UCSD-AML1 (cell line): ENCODE measurements around the gene ADAMTS9.

Experiments used
- DNase-seq: peaks from one replicate; lab custom pipeline; 2025; ENCODE audit not compliant: unreplicated experiment; lab: John Stamatoyannopoulos, UW

ADAMTS9 gene

GRCh38 chr3:64621726-64622395, 65.9 kb downstream of the ADAMTS9 start:
- DNase-seq: no peak

DNA sequence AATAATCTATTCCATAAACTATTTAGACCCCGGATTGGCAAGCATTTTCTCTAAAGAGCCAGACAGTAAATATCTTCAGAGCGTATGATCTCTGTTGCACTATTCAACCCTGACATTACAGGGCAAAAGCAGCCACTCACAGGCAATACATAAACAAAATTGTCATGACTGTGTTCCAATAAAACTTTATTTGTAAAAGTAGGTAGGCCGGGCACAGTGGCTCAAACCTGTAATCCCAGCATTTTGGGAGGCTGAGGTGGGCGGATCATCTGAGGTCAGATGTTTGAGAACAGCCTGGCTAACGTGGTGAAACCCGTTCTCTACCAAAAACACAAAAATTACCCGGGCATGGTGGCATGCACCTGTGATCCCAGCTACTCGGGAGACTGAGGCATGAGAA, 66.5 kb downstream of the ADAMTS9 start:
- no peak for DNase-seq

GRCh38 chr3:64620020-64620419, 67.8 kb downstream of the ADAMTS9 start:
- DNase-seq: no peak

GRCh38 chr3:64619216-64619615, 68.6 kb downstream of the ADAMTS9 start:
- no peak for DNase-seq

- DNase-seq: no peak
Observed at GRCh38 chr3:64617610-64618009, 70.2 kb downstream of the ADAMTS9 start.

DNA sequence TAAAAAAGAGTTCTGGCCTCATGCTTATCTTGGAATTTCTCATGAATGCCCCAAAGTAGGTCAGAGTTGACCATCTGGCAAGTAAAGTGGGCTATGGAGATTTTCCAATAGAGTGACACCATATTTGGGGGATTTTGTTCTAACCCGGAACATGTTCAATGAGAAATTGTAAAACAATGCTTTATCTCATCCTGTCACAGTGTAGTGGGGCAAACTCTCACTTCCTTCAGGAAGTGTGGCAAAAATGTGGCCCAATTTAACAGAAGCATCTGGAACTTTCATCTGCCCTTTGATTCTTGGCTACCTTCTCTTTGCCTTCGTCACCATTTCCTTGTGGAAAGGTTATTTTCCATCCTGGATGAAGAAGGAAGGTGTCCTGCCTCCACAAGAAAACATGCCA, 70.8 kb downstream of the ADAMTS9 start:
- DNase-seq: no peak

DNA sequence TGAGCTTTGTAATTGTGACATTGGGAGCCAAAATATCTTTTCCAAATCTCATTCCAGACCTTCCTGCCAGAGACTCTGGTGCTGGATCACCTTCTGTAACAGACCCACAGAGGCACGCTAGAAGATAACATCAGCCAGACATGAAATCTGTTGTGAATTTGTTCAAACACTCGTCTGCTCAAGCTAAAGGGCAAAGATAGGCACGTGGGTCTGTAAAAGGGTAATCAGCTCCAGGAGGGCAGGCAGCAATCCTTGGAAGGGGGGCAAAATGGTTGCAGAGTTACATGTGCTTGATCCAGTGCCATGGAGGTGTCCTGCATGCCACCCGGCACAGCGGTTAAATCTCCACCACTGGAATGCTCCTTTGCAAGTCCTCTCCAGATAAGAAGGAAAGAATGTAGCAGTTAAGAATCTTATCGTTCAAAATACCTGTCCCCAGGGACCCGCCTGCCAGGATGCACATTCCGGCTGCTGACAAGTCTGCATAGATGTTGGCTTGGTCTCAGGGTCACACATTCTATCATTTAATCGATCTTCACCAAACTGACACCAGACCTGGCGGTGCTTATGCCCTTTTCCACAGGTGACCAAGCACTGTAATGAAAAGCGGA, 74.8 kb downstream of the ADAMTS9 start:
- no peak for DNase-seq

DNA sequence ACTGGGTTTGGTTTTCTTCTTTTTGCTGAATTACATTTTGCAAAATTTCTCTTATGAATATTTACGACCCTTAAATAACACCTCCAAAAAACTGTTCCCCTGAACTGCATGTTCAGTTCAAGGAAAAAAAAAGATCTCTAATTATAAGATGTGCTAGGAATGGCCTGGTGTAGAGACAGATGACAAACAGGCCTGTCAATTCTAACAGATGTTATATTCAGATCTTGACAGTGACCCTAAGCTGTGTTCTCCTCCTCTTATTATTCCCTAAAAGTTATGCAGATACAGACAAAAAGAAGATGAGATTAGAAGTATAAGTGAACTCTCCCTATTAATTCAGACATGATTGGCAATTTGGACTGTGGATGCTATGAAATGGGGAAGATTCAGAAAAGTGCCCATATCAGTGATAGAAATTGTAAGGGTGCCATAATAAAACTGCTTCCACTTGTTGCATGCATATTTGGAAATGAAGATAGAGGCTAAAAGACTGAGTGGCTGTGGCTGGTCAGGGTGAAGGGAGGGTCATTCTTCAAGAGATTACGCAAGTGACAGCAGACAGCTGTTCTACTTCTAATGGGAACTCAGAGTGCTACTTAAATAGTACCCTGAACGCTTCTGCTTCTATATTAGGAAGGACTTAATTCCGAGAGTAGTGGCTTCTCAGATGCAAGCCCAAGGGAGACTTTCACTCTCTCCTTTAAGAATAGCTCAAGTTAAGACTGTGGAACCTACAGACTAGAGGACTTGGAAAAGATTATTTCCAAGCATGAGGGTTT, 75.5 kb downstream of the ADAMTS9 start:
- no peak for DNase-seq

- DNase-seq: no peak
Observed at GRCh38 chr3:64608741-64609140, 79.1 kb downstream of the ADAMTS9 start.

DNA sequence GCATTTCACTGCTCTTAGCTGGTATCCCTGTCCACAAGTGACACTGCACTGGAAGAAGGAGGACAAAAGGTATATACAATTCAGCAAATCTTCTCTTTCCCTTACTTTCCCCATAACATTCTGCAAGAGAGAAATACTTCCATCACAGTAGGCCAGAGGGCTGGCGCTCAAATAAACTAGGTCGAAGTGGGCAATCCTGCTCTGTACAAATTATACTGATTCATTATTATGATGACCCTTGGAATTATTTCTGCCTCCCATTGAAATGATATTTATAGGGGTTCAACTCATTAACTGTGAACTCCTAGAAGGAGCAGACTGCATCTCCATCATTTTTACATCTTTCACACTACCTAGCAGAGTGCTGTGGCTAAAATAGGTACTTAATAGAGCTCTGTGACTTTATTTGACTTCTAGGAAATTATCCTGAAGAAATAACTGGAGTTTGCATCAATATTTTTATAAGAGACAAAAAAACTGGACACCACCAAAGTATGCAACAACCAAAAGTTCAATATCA, 80.7 kb downstream of the ADAMTS9 start:
- DNase-seq: no peak

DNA sequence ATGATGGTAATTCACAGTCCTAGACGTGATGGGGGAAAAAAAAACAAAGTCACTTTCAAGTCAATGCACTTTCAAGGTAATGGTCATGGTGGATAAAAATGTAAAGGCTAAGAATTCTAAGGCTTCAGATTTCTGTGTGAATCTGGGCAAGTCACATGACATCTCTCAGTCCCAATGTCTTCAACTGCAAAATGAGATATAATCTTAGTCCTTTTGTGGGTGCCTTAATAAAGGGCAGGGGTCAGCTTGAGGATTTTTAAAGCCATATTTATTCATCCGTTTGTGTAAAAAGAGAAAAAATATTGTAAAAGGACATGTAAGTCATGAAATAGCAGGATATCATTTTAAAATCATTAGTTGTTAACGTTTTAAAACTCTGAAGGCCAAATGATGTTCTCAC, 83.5 kb downstream of the ADAMTS9 start:
- DNase-seq: no peak

DNA sequence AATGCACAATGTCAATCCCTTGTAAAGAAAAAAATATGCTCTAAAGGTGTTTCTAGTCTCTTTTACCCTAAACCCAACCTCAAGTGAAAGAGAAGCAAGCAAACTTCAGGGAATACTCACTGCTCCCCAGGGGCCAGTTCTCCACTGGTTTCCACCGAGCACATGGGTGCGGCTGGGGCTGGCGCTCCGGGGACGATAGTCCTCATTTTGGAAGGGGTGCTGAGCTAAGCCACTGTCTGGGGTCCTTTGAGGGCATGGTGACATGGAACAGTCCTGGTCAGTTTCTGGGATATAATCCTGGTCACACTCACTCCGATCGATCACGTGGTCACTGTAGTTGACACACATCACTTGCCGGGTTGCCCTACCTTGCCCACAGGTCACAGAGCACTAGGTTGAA, 86.0 kb downstream of the ADAMTS9 start:
- no peak for DNase-seq

DNA sequence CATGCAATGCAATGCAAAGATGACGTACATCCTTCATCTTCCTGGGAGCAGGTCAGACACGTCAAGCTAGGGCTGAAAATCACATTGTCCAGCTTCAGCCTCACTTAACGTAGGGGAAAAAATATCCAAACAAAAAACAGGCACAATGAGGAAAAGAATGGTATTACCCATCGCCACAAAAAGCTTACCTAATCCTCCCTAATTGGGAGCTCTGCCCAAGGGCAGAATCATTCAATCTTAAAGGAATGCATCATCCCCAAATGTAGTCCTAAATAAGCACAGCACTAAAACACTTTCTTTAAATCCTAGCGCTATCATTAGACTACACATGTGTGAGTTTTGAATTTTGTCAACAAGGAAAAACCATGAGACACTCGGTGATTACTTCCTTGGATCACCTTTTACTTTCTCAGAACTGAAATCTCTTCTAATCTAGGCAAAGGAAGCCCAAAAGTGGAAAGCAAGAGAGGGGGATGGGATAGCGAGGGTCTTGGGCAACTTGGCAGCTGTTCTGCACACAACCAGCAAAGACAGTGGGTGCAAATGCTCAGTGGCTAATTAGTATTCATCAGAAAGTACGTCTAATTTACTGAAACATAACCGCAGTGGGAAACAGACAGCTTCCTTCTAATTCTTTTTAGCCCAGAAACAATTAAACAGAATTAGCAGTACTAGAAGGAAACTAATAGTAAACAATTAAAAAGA, 87.4 kb downstream of the ADAMTS9 start:
- no peak for DNase-seq

DNA sequence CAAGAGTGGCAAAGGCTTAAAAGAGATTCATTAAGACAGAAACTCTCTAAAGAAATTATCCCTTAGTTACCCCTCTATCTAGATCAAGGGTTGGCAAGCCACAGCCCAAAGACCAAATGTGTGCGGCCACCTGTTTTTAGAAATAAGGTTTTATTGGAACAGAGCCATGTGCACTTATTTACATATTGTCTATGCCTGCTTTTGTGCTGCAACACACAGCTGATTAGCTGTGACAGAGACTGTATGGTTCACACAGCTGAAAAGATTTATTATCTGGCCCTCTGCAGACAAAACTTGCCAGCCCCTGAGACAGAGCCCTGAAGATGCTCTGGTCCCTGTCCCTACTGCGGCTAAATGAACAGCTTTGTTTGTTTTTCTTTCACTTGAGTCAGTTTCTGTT, 88.1 kb downstream of the ADAMTS9 start:
- DNase-seq: no peak

GRCh38 chr3:64595253-64595694, 92.5 kb downstream of the ADAMTS9 start:
- DNase-seq: no peak

DNA sequence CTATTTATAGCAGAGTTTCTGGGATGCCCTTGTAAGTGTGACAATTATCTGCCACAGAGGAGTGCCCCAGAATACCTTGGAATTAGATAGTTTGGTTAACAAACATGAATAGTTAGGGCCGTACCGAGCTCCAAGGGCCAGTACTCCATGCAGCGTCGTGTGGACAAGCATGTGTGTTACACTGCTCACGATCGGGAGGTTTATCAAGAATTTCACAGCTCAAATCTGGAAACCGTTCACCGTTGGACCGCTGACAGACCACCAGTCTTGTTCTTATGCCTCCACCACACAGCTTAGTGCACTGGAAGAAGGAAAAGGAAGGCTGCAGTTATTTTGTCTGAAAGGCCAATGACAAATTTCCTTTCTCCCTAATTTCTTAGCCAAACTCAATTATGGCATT, 93.7 kb downstream of the ADAMTS9 start:
- DNase-seq: no peak

DNA sequence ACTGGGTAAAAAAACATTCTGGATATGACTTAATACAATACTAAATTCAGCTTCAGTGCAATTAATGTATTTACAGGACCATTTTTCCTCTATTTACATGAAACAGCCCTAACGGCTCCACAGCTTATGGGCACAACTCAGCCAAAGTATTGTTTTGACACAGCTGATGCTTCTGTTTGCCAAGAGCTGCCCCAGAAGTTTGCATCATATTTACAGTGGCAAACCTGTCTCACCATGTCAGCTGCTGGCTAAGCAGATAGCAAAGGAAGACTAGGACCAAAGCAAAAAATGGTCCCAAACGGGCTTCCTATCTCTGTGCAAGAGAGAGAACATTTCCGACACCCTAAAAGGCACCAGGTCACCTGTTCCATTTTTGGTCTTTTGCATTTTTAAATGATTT, 94.5 kb downstream of the ADAMTS9 start:
- no peak for DNase-seq

- DNase-seq: no peak
Observed at GRCh38 chr3:64591615-64592014, 96.2 kb downstream of the ADAMTS9 start.

DNA sequence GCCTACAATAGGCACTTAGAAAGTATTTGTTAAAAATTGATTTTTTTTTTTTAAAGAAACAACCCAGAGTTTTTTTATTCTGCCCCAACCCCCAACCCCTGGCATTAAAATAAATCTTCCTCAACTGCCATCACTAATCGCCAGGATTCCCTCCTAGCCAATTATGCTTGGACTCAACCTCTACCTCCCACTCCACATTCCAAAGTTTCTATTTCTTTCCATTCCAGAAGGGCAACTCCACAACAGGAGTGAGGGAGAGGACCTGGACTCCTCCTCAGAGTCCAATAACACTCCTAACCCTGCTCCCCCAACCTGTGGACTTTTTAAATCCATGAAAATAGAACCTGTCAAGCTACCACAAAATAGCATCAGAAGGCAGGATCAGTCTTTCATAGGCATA, 99.4 kb downstream of the ADAMTS9 start:
- no peak for DNase-seq

DNA sequence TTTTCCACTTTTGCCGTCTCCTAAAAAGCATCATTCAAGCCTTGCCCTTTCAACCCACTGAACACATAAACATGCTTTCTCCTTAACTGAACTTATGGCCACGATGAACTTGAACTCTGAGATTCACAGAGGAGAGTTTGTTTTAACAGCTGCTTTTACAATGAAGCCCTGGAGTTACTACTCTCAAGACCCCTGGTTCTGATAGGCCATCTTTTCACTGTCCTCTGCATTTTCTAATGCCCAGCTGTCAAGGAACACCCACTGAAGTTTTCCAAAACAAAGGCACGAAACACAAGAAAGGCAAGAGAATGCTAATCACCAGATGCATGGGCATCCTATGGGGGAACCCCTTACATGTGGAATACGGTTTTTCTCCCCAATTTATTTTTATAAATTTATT, 100.8 kb downstream of the ADAMTS9 start:
- DNase-seq: no peak

DNA sequence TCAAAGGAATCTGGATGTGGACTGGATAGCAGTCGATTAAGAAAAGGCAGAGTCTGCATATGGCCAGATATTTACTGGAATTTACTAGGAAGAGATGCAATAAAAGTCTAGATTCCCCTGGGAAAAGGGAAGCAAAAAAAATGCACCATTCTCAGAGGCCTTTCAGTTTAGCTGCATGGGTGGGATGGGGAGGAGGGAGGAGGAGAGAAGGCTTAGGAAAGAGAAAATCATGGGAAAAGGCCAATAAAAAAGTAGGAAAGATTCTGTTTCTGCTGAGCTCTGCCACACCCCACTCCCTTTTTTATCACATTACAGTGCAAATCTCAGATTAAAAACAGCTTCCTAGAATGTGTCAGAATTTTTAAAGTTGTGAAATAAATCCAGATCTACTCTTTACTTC, 103.6 kb downstream of the ADAMTS9 start:
- no peak for DNase-seq
